ENCODE data around the gene NBPF8.
"Not testable (repeated sequence)": the region's sequence is repeated elsewhere in the genome, so short reads cannot be mapped to it uniquely, and the experiment has no call there.

NBPF8 gene, protein sequence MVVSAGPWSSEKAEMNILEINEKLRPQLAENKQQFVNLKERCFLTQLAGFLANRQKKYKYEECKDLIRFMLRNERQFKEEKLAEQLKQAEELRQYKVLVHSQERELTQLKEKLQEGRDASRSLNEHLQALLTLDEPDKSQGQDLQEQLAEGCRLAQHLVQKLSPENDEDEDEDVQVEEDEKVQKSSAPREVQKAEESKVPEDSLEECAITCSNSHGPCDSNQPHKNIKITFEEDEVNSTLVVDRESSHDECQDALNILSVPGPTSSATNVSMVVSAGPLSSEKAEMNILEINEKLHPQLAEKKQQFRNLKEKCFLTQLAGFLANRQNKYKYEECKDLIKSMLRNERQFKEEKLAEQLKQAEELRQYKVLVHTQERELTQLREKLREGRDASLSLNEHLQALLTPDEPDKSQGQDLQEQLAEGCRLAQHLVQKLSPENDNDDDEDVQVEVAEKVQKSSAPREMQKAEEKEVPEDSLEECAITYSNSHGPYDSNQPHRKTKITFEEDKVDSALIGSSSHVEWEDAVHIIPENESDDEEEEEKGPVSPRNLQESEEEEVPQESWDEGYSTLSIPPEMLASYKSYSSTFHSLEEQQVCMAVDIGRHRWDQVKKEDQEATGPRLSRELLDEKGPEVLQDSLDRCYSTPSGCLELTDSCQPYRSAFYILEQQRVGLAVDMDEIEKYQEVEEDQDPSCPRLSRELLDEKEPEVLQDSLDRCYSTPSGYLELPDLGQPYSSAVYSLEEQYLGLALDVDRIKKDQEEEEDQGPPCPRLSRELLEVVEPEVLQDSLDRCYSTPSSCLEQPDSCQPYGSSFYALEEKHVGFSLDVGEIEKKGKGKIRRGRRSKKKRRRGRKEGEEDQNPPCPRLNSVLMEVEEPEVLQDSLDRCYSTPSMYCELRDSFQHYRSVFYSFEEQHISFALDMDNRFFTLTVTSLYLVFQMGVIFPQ

DNA sequence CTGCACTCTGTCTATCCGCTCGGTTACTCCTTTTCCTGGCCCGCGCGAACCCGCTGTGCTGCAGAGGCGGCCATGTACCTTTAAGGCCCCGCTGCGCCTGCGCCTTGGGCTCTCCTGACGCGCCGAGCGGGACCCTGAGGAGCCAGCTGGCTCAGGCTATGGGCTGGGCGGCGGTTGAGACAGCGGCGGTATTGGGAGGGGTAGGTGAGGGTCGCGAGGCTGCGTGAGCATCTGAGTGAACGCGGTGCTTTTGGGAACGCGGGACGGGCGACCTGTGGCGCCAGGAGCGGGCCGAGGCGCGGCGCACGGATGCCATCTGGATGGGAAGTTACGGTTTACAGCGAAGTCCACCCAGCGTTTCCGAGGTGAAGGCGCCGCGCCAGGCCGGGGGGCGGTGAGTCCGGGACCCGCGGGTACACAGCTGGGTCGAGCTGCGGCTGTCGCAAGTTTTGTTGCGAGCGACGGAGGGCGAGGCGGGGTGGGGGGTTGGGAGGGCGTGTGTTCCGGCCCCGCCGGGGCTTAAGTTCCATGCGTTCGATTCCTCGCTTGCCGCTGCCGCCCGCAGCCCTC, at the start of gene NBPF8:
Gene NBPF8, plus strand, starts transcription at position 125 of the 570 bp plus-strand sequence. CDS start 21,488 bp downstream, outside the sequence.
- not testable (repeated sequence) for FAIRE-seq; DNase-seq (ENCODE audit: insufficient read length, low spot score)

DNA sequence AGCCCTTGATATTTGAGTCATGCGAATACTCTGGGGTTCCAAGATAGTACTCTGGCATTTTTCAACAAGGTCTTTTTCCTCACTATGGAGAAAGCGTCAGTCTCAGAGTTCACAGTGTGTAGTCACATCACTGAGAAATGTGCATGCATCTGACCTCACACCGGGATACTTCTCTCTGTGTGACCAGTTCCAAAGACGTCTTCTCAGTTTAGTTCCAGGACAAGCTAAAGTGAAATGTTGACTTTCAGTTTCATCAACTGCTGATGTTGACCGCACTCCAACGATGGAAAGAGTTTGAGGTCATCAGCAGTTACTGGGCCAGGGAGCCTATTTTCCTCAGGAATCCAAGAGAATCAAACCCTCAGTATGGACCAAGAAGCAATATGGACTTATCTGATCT, 47.1 kb upstream of the NBPF8 start:
- DNase-seq (ENCODE audit: insufficient read length, low spot score); FAIRE-seq: not testable (repeated sequence)

DNA sequence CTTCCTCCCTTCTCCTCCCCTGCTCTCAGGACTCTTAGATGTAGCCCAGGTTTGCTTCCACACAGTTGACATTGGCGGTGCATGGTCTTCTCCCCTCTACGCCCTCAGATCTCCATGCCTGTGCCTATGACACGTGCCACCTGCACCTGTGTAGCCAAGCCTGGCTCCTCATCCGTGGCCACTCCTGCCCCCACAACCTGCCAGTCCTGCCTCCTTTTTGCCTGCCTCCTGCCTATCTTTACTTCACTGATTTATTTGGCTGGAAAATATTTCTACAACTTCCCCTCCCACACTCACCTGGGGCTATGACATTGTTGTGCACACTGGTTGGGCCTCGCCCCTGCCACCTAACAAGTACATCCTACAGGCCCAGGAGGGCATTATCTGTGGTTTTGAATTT, 28.2 kb upstream of the NBPF8 start:
- FAIRE-seq; DNase-seq (ENCODE audit: insufficient read length, low spot score): not testable (repeated sequence)

DNA sequence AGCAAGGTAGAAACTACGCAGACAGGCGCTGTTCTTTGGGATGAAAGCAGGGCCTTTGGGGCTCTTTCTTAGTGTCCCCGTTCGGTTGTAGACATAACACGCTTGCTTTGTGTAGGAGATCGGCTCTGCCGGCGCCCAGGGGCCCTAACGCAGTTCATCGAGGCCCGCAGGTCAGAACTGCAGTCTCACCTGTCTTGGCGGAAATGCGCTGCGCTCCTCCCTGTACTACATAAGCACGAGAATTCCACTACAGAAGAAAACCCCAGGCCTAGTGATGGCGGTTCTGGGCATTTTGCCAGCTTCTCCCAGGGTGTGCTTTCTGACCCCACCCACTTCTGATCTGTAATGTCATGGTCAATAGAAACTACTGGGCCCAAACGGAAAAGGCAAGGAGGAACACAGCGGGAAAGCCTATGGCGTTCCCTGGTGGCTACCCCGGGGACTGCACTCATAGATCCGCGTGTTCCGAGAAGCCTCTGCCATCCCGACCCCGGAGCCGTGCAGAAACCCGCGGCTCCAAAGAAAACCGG, 26.2 kb upstream of the NBPF8 start:
- not testable (repeated sequence) for DNase-seq (ENCODE audit: insufficient read length, low spot score); FAIRE-seq

DNA sequence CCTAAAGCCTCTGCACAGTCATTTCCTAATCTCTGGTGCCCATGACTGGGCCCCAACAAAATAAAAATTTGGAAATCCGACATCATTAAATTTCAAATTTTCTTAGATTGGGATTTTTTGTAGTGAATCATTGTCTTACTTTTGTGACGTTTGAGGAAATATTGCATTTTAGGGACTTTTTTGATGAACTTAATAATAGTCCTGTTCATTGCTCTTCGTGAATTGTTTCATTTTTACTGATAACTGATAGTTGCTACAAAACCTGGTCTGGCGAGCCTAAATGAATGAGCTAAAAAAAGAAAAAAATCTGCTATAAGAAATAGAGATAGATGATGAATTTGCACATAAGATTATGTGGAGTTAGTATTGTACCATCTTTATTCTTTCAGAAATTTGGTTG, 23.5 kb upstream of the NBPF8 start:
- DNase-seq (ENCODE audit: insufficient read length, low spot score); FAIRE-seq: not testable (repeated sequence)

DNA sequence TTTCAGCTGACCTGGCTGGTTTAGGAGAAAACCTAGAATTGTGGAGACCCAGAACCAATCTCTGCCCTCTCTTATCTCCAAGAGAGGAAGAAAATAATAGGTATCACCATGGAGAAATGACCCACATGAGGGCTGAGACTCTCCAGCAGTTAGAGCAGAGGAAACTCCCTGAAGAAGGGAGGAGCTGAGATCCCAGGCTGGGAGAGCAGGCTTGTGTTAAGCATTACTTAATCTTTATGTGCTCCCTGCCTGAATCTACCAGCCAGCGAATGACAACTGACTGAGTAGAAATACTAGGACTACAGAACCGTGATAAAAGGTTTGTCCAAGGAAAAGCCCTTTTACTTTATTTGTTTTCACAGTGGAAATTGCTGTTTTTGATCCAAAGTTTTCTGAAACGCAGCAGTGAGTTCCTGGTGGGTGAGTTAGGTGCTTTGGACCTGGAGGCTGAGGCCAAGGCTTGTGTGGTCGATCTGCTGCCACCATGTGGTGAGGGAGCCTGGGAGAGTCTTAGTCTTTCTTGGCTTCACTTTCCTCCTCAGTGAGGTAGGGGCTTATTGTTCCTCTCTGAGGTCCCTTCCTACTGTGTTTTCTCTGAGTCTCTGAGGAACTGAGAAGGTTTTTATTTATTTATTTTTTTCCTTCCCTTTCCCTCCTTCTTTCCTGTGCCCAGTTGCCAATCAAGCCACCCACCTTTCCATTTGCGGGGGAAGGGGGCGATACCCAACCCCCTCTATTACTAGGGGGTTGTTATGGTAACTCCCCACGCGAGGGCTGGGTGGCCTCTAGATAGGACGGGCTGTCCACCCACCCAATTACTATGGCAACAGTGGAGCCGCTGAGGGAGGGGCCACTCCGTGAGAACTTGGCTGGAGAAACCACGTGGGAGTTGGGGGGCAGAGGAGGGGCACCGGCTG, 21.3 kb upstream of the NBPF8 start:
- not testable (repeated sequence) for DNase-seq (ENCODE audit: insufficient read length, low spot score); FAIRE-seq

DNA sequence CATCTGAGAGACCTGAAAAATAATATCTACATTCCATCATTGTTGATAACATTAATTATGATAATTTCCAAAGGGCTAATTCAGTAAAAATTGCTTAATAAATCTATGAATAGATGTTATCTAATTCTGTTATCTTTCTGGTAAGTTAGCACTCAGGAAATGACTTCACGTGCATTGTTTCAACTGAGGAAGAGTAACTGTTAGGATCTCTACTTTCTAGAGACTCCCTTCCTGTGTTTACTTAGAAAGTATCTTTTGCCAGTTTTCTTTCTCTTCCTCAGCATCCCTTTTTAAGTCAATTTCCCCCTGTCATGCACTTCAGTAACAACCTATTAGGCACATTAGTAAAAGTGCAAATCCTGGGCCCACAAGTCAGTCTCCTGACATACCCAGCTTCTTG, 9.5 kb upstream of the NBPF8 start:
- DNase-seq (ENCODE audit: insufficient read length, low spot score); FAIRE-seq: not testable (repeated sequence)

DNA sequence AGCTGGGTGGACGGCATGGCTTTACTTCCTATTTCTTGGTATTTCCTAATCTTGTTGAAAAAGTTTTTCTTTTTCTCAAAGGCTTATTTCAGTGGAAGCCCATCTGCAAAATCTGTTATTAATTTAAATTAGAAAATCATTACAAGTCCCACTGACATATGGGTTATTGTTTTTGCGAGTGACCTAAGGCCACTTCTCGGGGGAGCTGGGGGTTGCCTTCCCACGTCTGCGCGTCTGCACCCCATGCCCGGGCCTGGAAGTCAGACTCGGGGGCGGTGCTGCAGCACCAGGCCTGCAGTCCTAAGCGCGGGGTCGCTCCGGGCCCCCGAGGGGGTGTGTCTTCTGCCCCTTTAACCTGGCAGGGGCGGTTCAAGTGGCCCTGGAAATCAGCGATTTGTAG, 384 bp upstream of the NBPF8 start:
- not testable (repeated sequence) for FAIRE-seq; DNase-seq (ENCODE audit: insufficient read length, low spot score)

DNA sequence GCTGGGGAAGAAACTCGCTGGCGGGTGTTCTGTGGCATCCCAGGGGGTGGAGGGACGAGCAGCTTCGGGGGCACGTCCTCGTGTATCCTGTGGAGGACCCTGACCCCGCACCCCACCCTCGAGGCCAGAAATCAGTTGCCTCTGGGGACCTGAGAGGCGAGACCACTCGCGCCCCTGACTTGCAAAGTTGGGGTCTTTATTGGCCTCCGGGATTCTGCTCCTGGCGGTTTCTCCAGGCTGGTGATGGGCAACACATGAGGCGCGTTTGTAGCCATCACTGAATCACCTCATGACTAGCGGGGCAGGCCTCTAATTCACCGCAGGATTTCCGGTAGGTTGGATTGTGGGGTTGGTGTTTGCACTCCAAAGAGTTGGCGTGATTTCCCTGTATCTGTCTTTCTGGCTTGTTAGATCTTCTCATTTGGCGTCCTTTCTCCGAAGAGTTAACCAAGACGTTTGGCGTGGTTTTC, 692 bp downstream of the NBPF8 start:
- not testable (repeated sequence) for FAIRE-seq; DNase-seq (ENCODE audit: insufficient read length, low spot score)

DNA sequence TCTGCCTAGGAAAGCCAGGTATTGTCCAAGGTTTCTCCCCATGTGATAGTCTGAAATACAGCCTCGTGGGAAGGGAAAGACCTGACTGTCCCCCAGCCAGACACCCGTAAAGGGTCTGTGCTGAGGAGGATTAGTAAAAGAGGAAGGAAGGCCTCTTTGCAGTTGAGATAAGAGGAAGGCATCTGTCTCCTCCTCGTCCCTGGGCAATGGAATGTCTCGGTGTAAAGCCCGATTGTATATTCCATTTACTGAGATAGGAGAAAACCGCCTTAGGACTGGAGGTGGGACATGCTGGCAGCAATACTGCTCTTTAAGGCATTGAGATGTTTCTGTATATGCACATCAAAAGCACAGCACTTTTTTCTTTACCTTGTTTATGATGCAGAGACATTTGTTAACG, 10.2 kb downstream of the NBPF8 start:
- DNase-seq (ENCODE audit: insufficient read length, low spot score); FAIRE-seq: not testable (repeated sequence)

DNA sequence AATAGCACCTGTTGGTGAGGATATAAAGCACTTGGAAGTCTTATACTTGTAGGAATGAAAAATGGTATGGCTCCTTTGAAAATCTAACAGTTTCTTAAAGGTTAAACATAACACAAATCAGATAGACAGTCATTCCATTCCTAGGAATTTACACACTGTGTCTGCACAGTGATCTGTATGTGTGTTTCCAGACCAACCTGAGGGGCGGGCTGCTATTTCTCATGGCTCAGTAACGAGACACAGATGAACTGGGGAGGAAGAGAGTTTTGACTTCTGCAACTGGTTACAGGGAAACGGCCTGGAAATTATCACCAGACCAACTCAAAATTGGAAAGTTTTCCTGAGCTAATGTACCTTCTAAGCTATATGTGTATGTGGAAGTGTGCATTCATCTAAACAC, 16.8 kb downstream of the NBPF8 start:
- FAIRE-seq; DNase-seq (ENCODE audit: insufficient read length, low spot score): not testable (repeated sequence)

DNA sequence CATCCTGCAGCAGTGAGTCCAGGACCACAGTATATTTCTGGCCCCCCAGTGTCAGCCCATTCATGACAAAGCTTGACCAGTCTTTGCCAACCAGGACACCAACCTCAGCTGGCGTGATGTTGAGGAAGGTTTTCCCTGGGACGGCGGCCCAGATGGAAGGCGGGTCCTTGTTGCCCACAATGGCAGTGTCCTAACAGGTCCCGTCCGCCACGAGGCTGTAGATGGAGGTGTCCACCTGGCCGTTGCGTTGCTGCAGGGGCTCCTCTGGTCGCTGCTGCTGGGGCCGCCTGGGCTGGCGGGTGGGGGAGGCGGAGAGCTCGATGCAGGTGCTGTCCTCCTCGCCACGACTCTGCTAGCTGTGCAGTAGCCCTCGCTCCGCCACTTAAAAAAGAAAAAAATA, 19.0 kb downstream of the NBPF8 start:
- not testable (repeated sequence) for FAIRE-seq; DNase-seq (ENCODE audit: insufficient read length, low spot score)

DNA sequence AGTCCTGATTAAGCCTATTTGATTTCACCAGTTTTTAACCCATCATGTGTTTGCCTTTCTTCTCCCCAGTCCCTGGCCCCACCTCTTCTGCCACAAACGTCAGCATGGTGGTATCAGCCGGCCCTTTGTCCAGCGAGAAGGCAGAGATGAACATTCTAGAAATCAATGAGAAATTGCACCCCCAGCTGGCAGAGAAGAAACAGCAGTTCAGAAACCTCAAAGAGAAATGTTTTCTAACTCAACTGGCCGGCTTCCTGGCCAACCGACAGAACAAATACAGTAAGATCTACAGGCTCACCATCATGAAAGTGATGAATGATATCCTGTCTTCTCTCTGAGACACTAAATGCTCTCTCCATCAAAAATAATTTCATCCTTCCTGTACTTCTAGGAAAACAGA, 34.3 kb downstream of the NBPF8 start:
- not testable (repeated sequence) for DNase-seq (ENCODE audit: insufficient read length, low spot score); FAIRE-seq

Measured in GM19239 (cell line).